CD4-positive, alpha-beta T cell treated with Interleukin-6 at 100 ng/mL for 8 hours (primary cell): ENCODE data around the gene WEE1.
"Not testable (repeated sequence)": the region's sequence is repeated elsewhere in the genome, so short reads cannot be mapped to it uniquely, and the experiment has no call there.

Experiments used
- DNase-seq: peaks from one replicate; pipeline ENCODE4 v3.0.0-alpha.2; 2020; ENCODE audit warnings: mixed read lengths, low spot score

The WEE1 gene

GRCh38 chr11:9596926-9597464 is 23.5 kb downstream of the WEE1 start:
- no peak for DNase-seq

GRCh38 chr11:9600166-9600565 is 26.7 kb downstream of the WEE1 start:
- no peak for DNase-seq

- no peak for DNase-seq
Measured at GRCh38 chr11:9600644-9601036, 27.2 kb downstream of the WEE1 start.

- DNase-seq, result peak; percentile 66
Measured at GRCh38 chr11:9601037-9601875, 27.8 kb downstream of the WEE1 start.

- DNase-seq, result no peak
Measured at GRCh38 chr11:9601876-9602199, 28.4 kb downstream of the WEE1 start.

GRCh38 chr11:9603214-9603613 is 29.7 kb downstream of the WEE1 start:
- not testable (repeated sequence) for DNase-seq

GRCh38 chr11:9604134-9604533 is 30.7 kb downstream of the WEE1 start:
- no peak for DNase-seq

- no peak for DNase-seq
Measured at GRCh38 chr11:9605742-9606141, 32.3 kb downstream of the WEE1 start.

- no peak for DNase-seq
Measured at GRCh38 chr11:9606809-9607510, 33.5 kb downstream of the WEE1 start.

GRCh38 chr11:9607511-9607899 is 34.0 kb downstream of the WEE1 start:
- DNase-seq, result no peak

GRCh38 chr11:9609002-9609759 is 35.7 kb downstream of the WEE1 start:
- no peak for DNase-seq

GRCh38 chr11:9609841-9610240 is 36.4 kb downstream of the WEE1 start:
- no peak for DNase-seq

- peak; percentile 83 for DNase-seq
Measured at GRCh38 chr11:9613118-9613829, 39.8 kb downstream of the WEE1 start.

GRCh38 chr11:9613830-9614762 is 40.6 kb downstream of the WEE1 start:
- peak; percentile 86 for DNase-seq

GRCh38 chr11:9615031-9615451 is 41.6 kb downstream of the WEE1 start:
- no peak for DNase-seq

- DNase-seq, result no peak
Measured at GRCh38 chr11:9616042-9616675, 42.7 kb downstream of the WEE1 start.

GRCh38 chr11:9616858-9617257 is 43.4 kb downstream of the WEE1 start:
- DNase-seq, result no peak

GRCh38 chr11:9617940-9618339 is 44.5 kb downstream of the WEE1 start:
- no peak for DNase-seq

GRCh38 chr11:9619004-9619403 is 45.5 kb downstream of the WEE1 start:
- no peak for DNase-seq

- no peak for DNase-seq
Measured at GRCh38 chr11:9619971-9620370, 46.5 kb downstream of the WEE1 start.
